ENCODE measurements around the gene FOCAD.

DNA sequence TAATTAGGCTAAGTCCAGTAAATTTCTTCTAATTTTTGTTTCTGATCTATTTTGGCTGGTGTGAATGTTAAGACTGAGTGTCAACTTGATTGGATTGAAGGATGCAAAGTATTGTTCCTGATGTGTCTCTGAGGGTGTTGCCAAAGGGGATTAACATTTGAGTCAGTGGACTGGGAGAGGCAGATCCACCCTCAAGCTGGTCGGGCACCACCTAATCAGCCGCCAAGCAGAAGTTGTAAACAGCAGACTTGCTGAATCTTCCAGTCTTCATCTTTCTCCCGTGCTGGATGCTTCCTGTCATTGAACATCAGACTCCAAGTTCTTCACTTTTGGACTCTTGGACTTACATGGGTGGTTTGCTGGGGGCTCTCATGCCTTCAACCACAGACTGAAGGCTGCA lies 40.4 kb upstream of the FOCAD start:
- TF ChIP-seq, protein P1, sequence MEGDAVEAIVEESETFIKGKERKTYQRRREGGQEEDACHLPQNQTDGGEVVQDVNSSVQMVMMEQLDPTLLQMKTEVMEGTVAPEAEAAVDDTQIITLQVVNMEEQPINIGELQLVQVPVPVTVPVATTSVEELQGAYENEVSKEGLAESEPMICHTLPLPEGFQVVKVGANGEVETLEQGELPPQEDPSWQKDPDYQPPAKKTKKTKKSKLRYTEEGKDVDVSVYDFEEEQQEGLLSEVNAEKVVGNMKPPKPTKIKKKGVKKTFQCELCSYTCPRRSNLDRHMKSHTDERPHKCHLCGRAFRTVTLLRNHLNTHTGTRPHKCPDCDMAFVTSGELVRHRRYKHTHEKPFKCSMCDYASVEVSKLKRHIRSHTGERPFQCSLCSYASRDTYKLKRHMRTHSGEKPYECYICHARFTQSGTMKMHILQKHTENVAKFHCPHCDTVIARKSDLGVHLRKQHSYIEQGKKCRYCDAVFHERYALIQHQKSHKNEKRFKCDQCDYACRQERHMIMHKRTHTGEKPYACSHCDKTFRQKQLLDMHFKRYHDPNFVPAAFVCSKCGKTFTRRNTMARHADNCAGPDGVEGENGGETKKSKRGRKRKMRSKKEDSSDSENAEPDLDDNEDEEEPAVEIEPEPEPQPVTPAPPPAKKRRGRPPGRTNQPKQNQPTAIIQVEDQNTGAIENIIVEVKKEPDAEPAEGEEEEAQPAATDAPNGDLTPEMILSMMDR (conservative IDR thresholded peaks at IDR 0.05; ENCODE audit: low read length), result no peak
- no peak for TF ChIP-seq EZH2phosphoT487 (IDR thresholded peaks at IDR 0.05; ENCODE audit: borderline replicate concordance, low read depth, low read length)
